ENCODE measurements around the gene GSTM4.

Gene GSTM4

GRCh38 chr1:109655615-109656519 is at the start of gene GSTM4:
Gene GSTM4, plus strand, starts transcription at chr1:109656099. Its CDS starts 291 bp downstream, at chr1:109656390.
- DNase-seq: peak; percentile 42

- no peak for DNase-seq
These were observed 46.0 kb upstream of the GSTM4 start for GRCh38 chr1:109609881-109610280.

- no peak for DNase-seq
These were observed 45.1 kb upstream of the GSTM4 start for GRCh38 chr1:109610609-109611307.

- DNase-seq: no peak
These were observed 44.5 kb upstream of the GSTM4 start for GRCh38 chr1:109611308-109611990.

GRCh38 chr1:109613361-109614147 is 42.3 kb upstream of the GSTM4 start:
- DNase-seq: no peak

GRCh38 chr1:109615879-109616278 is 40.0 kb upstream of the GSTM4 start:
- DNase-seq: no peak

GRCh38 chr1:109616391-109616790 is 39.5 kb upstream of the GSTM4 start:
- no peak for DNase-seq

GRCh38 chr1:109617291-109617801 is 38.6 kb upstream of the GSTM4 start:
- no peak for DNase-seq

- no peak for DNase-seq
These were observed 37.0 kb upstream of the GSTM4 start for GRCh38 chr1:109618661-109619575.

- peak; percentile 62 for DNase-seq
These were observed 36.1 kb upstream of the GSTM4 start, which contains the start of the genes AMPD2 and GNAT2 for GRCh38 chr1:109619576-109620400. Gene AMPD2, plus strand, starts transcription at chr1:109619837. Its CDS starts 1,339 bp downstream, at chr1:109621176. Gene GNAT2, minus strand, starts transcription at chr1:109619616. Its CDS starts 6,746 bp downstream, at chr1:109612870.

GRCh38 chr1:109620401-109620791 is 35.5 kb upstream of the GSTM4 start:
- no peak for DNase-seq

GRCh38 chr1:109620841-109621286 is 35.0 kb upstream of the GSTM4 start:
- DNase-seq: peak; percentile 95

GRCh38 chr1:109621379-109622136 is 34.3 kb upstream of the GSTM4 start:
- no peak for DNase-seq

GRCh38 chr1:109622137-109622892 is 33.6 kb upstream of the GSTM4 start:
- no peak for DNase-seq

GRCh38 chr1:109622895-109623294 is 33.0 kb upstream of the GSTM4 start:
- no peak for DNase-seq

- DNase-seq: no peak
These were observed 32.2 kb upstream of the GSTM4 start for GRCh38 chr1:109623601-109624161.

- no peak for DNase-seq
These were observed 31.5 kb upstream of the GSTM4 start for GRCh38 chr1:109624201-109625010.
